ENCODE results near the gene RHOV.
"Not testable (repeated sequence)": the region's sequence is repeated elsewhere in the genome, so short reads cannot be mapped to it uniquely, and the experiment has no call there.

RHOV gene

GRCh38 chr15:40875991-40876730 lies 2.1 kb upstream of the RHOV start:
- Mint-ChIP-seq H3K9me3 (no peaks in the 10 kb centered on the region), H3K4me1 (peaks cover 22% of the 10 kb centered on the region), H3K27ac (no peak overlapping the region), H3K4me3 (no peak overlapping the region), H3K36me3 (no peaks in the 10 kb centered on the region), H3K27me3 (peaks cover 54% of the 10 kb centered on the region)
- CTCF ChIA-PET: interaction anchor here (1.4 to 4.8 kb wide), 2 partner anchors 16 to 24 kb away, joined by 3 to 20 read pairs; no protein-coding TSS in a partner anchor
- no peak for DNase-seq

DNA sequence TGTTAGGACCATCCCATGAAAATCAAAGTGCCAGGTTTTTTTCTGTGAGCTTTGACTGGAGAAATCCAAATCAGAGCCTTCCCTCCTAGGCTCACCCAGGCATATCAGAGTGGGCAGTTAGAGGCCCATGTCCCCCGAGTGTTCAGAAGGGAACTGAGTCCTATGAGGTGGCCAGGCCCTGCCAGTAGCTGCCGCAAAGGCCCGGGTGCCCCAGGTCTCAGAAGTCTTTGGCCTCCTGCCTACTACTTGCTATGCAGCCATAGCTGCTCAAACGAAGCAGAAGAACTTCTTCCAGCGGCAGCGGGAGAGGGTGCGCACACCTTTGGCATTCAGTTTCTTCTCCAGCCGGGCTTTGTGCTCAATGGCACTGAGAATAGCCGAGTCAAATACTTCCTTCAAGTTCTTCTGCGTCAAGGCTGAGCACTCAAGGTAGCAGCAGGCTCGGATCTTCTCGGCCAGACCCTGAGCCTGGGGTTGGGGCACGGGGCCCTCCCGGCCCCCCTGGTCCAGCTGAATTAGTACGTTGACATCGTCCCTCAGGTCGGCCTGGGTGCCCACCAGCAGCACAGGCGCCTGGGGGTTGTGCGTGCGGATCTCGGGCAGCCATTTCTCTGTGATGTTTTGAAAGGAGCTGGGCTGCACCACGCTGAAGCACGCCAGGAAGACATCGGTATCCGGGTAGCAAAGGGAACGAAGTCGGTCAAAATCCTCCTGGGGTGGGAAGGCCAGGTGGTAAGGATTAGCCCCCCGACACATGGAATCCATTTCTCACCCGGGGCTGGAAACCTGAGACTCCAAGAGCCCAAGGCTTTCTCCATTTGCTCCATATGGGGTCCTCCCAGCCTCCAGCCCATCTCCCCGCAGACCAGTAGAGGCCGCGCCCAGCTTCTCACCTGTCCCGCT lies 992 bp downstream of the RHOV start:
- Mint-ChIP-seq H3K36me3 (no peaks in the 10 kb centered on the region), H3K27me3 (peaks cover 71% of the 10 kb centered on the region), H3K9me3 (no peaks in the 10 kb centered on the region), H3K4me1 (peaks cover 14% of the 10 kb centered on the region), H3K27ac (no peak overlapping the region), H3K4me3 (peak overlapping the region; percentile 65)
- CTCF ChIA-PET: interaction anchor here (0.7 to 4.8 kb wide), 7 partner anchors 13 to 25 kb away, joined by 3 to 20 read pairs (median 4); partner anchors contain the start of gene VPS18
- no peak for DNase-seq

DNA sequence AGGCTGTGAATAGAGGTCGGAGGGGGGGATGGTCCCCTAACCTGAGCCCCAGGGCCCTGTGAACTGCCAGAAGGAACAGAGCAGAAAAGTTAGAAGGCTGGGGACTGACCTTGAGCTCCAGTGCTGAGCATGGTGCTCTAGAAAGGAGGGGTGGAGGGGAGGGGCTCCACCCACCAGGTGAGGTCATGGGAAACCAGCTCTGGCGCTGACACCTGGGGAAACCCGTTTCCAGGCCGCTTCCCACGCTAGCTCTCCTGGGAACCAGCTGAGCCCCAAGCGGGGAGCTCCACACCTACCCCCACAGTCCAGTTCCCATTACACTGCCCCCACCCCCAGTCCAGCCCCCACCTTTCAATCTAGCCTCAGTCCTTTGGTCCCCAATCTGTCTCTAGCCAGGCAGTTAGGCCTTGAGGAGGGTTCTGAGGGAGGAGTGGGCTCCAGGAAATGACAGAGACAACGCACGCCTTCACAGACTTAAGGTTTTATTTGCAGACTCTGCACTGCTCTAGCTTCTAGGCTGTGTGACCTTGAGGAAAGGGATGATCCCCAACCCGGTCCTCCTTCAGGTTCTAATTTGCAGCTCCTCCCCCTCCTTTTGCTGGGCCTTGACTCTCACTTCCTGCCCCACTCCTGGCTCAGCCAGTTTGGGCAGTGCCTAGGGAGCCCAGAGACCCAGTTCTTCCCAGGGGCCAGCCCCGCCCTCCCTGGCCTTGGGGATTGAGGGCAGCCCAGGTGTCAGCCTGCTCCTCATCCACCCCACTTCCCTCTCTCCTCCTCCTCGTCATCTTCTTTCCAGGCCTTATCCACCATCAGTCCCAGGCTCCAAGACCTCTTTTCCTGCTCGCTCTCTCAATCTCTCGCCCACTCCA lies 2.1 kb downstream of the RHOV start:
- H3K4me1 Mint-ChIP-seq: peaks cover 12% of the 10 kb centered on the region
- no peak overlapping the region for H3K4me3 Mint-ChIP-seq
- no peak for DNase-seq
- H3K27me3 Mint-ChIP-seq: peaks cover 71% of the 10 kb centered on the region
- no peak overlapping the region for H3K27ac Mint-ChIP-seq
- H3K36me3 Mint-ChIP-seq: no peaks in the 10 kb centered on the region
- H3K9me3 Mint-ChIP-seq: no peaks in the 10 kb centered on the region
- CTCF ChIA-PET: interaction anchor here (0.7 to 3.2 kb wide), 5 partner anchors 10 to 24 kb away, joined by 3 to 20 read pairs (median 3); partner anchors contain the start of gene VPS18

GRCh38 chr15:40870716-40871115 lies 3.3 kb downstream of the RHOV start:
- peaks cover 64% of the 10 kb centered on the region for H3K27me3 Mint-ChIP-seq
- H3K27ac Mint-ChIP-seq: no peak overlapping the region
- CTCF ChIA-PET: interaction anchor here (1.4 to 3.2 kb wide), 4 partner anchors 20 to 24 kb away, joined by 3 to 20 read pairs (median 8); partner anchors contain the start of gene VPS18
- no peak for DNase-seq
- H3K4me3 Mint-ChIP-seq: no peak overlapping the region
- no peaks in the 10 kb centered on the region for H3K36me3 Mint-ChIP-seq
- H3K4me1 Mint-ChIP-seq: peaks cover 12% of the 10 kb centered on the region
- H3K9me3 Mint-ChIP-seq: no peaks in the 10 kb centered on the region

GRCh38 chr15:40869686-40870085 lies 4.3 kb downstream of the RHOV start:
- H3K4me1 Mint-ChIP-seq: peaks cover 12% of the 10 kb centered on the region
- no peak for DNase-seq
- no peaks in the 10 kb centered on the region for H3K9me3 Mint-ChIP-seq
- H3K36me3 Mint-ChIP-seq: no peaks in the 10 kb centered on the region
- no peak overlapping the region for H3K27ac Mint-ChIP-seq
- CTCF ChIA-PET: interaction anchor here (1.8 to 3.2 kb wide), 2 partner anchors 22 to 25 kb away, joined by 10 to 20 read pairs; partner anchors contain the start of gene VPS18
- peaks cover 58% of the 10 kb centered on the region for H3K27me3 Mint-ChIP-seq
- no peak overlapping the region for H3K4me3 Mint-ChIP-seq

DNA sequence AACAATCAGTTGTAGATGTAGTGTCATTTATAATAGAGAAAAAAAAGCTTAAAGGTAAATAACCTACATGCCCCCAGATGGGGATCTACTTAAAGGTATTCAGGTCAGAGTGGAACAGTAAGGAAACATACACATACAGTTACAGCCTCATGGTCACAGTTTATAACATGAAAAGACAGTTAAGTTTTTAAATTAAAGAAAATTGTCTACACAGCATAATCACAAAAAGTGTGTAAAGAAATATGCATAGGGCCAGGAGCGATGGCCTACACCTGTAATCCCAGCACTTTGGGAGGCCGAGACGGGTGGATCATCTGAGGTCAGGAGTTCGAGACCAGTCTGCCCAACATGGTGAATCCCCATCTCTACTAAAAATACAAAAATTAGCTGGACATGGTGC lies 6.8 kb downstream of the RHOV start:
- no peak overlapping the region for H3K4me3 Mint-ChIP-seq
- peaks cover 3% of the 10 kb centered on the region for H3K4me1 Mint-ChIP-seq
- H3K9me3 Mint-ChIP-seq: no peaks in the 10 kb centered on the region
- H3K36me3 Mint-ChIP-seq: no peaks in the 10 kb centered on the region
- no peak for DNase-seq
- peaks cover 50% of the 10 kb centered on the region for H3K27me3 Mint-ChIP-seq
- CTCF ChIA-PET: no interaction called here
- no peak overlapping the region for H3K27ac Mint-ChIP-seq

GRCh38 chr15:40863660-40864270 lies 10.3 kb downstream of the RHOV start:
- H3K4me1 Mint-ChIP-seq: peaks cover 8% of the 10 kb centered on the region
- no peaks in the 10 kb centered on the region for H3K36me3 Mint-ChIP-seq
- no peak for DNase-seq
- peaks cover 36% of the 10 kb centered on the region for H3K27me3 Mint-ChIP-seq
- CTCF ChIA-PET: interaction anchor here (1.0 kb wide), 1 partner anchor 31 kb away, joined by 5 read pairs; the partner anchor contains the start of gene VPS18
- no peak overlapping the region for H3K4me3 Mint-ChIP-seq
- H3K27ac Mint-ChIP-seq: no peak overlapping the region
- H3K9me3 Mint-ChIP-seq: no peaks in the 10 kb centered on the region

DNA sequence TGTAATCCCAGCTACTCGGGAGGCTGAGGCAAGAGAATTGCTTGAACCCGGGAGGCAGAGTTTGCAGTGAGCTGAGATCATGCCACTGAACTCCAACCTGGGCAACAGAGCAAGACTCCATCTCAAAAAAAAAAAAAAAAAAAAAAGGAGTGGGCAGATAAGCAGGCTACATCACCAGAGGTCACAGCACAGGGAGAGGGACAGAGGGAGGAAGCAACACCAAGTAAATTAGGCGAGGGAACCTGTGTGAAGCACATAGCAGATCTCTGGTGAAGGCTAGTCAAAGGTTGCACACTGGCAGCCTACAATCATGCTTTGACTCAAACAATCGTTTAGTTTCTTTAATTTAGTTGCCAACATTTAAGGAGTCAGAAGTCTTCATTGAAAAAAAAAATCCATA lies 12.9 kb downstream of the RHOV start:
- Mint-ChIP-seq H3K4me1 (peaks cover 16% of the 10 kb centered on the region), H3K27me3 (peaks cover 36% of the 10 kb centered on the region)
- H3K4me3 Mint-ChIP-seq, H3K36me3 Mint-ChIP-seq, DNase-seq, H3K9me3 Mint-ChIP-seq, H3K27ac Mint-ChIP-seq: not testable (repeated sequence)
- CTCF ChIA-PET: interaction anchor here (8.8 kb wide), 1 partner anchor 37 kb away, joined by 252 read pairs; the partner anchor contains the start of gene VPS18

- H3K9me3 Mint-ChIP-seq: no peaks in the 10 kb centered on the region
- DNase-seq: peak; percentile 92
- CTCF ChIA-PET: interaction anchor here (0.7 to 8.8 kb wide), 13 partner anchors 9 to 181 kb away, joined by 3 to 252 read pairs (median 5); partner anchors contain the start of genes RAD51, SPINT1 and VPS18
- H3K4me1 Mint-ChIP-seq: peaks cover 16% of the 10 kb centered on the region
- H3K27ac Mint-ChIP-seq: no peak overlapping the region
- H3K36me3 Mint-ChIP-seq: no peaks in the 10 kb centered on the region
- no peak overlapping the region for H3K4me3 Mint-ChIP-seq
- peaks cover 30% of the 10 kb centered on the region for H3K27me3 Mint-ChIP-seq
Measured at GRCh38 chr15:40859206-40859851, 14.7 kb downstream of the RHOV start.

GRCh38 chr15:40858706-40859105 lies 15.3 kb downstream of the RHOV start:
- H3K36me3 Mint-ChIP-seq: no peaks in the 10 kb centered on the region
- H3K9me3 Mint-ChIP-seq: no peaks in the 10 kb centered on the region
- peaks cover 24% of the 10 kb centered on the region for H3K27me3 Mint-ChIP-seq
- no peak overlapping the region for H3K4me3 Mint-ChIP-seq
- no peak overlapping the region for H3K27ac Mint-ChIP-seq
- DNase-seq: no peak
- H3K4me1 Mint-ChIP-seq: peaks cover 16% of the 10 kb centered on the region
- CTCF ChIA-PET: interaction anchor here (0.8 to 8.8 kb wide), 15 partner anchors 9 to 180 kb away, joined by 3 to 252 read pairs (median 5); partner anchors contain the start of genes SPINT1 and VPS18

GRCh38 chr15:40857601-40858341 lies 16.3 kb downstream of the RHOV start:
- H3K4me3 Mint-ChIP-seq: no peak overlapping the region
- peaks cover 19% of the 10 kb centered on the region for H3K27me3 Mint-ChIP-seq
- peaks cover 16% of the 10 kb centered on the region for H3K4me1 Mint-ChIP-seq
- H3K36me3 Mint-ChIP-seq: no peaks in the 10 kb centered on the region
- H3K9me3 Mint-ChIP-seq: no peaks in the 10 kb centered on the region
- H3K27ac Mint-ChIP-seq: no peak overlapping the region
- CTCF ChIA-PET: interaction anchor here (0.8 to 8.8 kb wide), 16 partner anchors 8 to 386 kb away, joined by 3 to 252 read pairs (median 5); partner anchors contain the start of genes SPINT1 and VPS18
- DNase-seq: peak; percentile 86

GRCh38 chr15:40856746-40857145 lies 17.3 kb downstream of the RHOV start:
- CTCF ChIA-PET: interaction anchor here (1.0 to 8.8 kb wide), 8 partner anchors 14 to 387 kb away, joined by 3 to 252 read pairs (median 8); partner anchors contain the start of genes SPINT1 and VPS18
- Mint-ChIP-seq H3K36me3 (no peaks in the 10 kb centered on the region), H3K27ac (no peak overlapping the region), H3K4me3 (no peak overlapping the region), H3K27me3 (peaks cover 16% of the 10 kb centered on the region), H3K4me1 (peaks cover 16% of the 10 kb centered on the region), H3K9me3 (no peaks in the 10 kb centered on the region)
- DNase-seq: no peak

Data from activated naive CD4-positive, alpha-beta T cell treated with anti-CD3 and anti-CD28 coated beads, Interleukin-2, amount 10 ng/mL, durations not matched to agents 7 days and 5 days (primary cell).